Measurements from ENCODE around the gene LUC7L3. TPM values are rescaled to one million over a fixed set of nuclear protein-coding genes. Genes with fewer than 3 reads are reported as not detected.

LUC7L3 gene
- total and polyA plus RNA-seq, 2 experiments from 2014 or later: 69.3 to 501 TPM

DNA sequence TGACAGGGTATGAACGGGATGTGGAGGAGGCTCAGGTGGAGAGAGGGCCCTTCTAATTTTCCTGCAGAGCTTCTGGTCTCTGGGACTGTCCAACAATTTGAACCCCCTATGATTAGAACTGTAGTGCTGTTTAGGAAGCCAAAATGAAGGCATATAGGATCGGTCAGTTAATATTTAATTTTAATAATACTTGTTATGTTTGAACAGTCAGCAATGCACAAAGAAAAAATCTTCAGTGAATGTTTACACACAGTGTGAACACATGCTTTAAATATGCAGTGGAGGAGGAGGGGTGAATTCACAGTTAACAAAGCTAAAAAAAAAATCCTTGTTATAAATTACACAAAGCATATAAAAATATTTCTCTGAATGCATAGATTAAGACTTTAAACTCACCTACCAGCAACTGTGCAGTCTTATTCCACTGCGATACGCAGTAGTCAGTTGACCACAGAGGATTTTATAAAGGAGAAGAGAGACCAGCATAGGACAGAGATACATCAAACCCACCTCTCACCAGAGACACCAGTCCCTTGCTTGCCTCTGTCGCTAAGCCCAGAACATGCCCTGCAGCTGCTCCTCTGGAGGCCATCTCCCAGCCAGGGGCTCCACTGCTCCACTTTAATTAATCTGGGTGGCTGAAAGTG lies 26.2 kb upstream of the LUC7L3 start:
- H3K27ac Mint-ChIP-seq: no peak overlapping the region
- peaks cover 2% of the 10 kb centered on the region for H3K27me3 Mint-ChIP-seq (ENCODE audit: insufficient read depth, low read depth, poor library complexity)
- H3F3A ChIP-seq (replicated peaks; ENCODE audit: low read depth): peaks cover 21% of the 10 kb centered on the region; the same call in 1 of the 2 replicates
- no peaks in the 10 kb centered on the region for H3K9me3 Mint-ChIP-seq
- DNase-seq (ENCODE audit: low spot score) (no peak), ATAC-seq (no peak)
- no peak overlapping the region for H3K4me3 Mint-ChIP-seq
- H3K4me3 ChIP-seq: no peak overlapping the region
- peaks cover 20% of the 10 kb centered on the region for H3K4me1 Mint-ChIP-seq
- no peak overlapping the region for H2AFZ ChIP-seq
- H3K36me3 Mint-ChIP-seq (ENCODE audit: low read depth): peaks cover 47% of the 10 kb centered on the region
- no peak overlapping the region for H3K4me2 ChIP-seq
- no peaks in the 10 kb centered on the region; the same call in none of the 2 replicates for H3K4me1 ChIP-seq (ENCODE audit: insufficient read depth)
- H3K27me3 ChIP-seq (ENCODE audit: insufficient read depth): no peaks in the 10 kb centered on the region
- peaks cover 27% of the 10 kb centered on the region for H3K36me3 ChIP-seq (ENCODE audit: insufficient read depth)
- TF ChIP-seq STAT1 (IDR thresholded peaks at IDR 0.05; ENCODE audit: unreplicated experiment): no peak
- TF ChIP-seq REST (IDR thresholded peaks at IDR 0.05; ENCODE audit: unreplicated experiment): no peak
- no peak for TF ChIP-seq ZNF114 (CRISPR knock-in tag; IDR thresholded peaks at IDR 0.05)
- no peak for TF ChIP-seq JUNB (IDR thresholded peaks at IDR 0.05; ENCODE audit: unreplicated experiment)
- no peak for TF ChIP-seq CREB1 (CRISPR knock-in tag; IDR thresholded peaks at IDR 0.05; ENCODE audit: low read depth)
- TF ChIP-seq EZH2 (IDR thresholded peaks at IDR 0.05; ENCODE audit: low read depth, unreplicated experiment): no peak
- no peak for TF ChIP-seq EZH2phosphoT487 (IDR thresholded peaks at IDR 0.05; ENCODE audit: unreplicated experiment)
- TF ChIP-seq, protein P1, sequence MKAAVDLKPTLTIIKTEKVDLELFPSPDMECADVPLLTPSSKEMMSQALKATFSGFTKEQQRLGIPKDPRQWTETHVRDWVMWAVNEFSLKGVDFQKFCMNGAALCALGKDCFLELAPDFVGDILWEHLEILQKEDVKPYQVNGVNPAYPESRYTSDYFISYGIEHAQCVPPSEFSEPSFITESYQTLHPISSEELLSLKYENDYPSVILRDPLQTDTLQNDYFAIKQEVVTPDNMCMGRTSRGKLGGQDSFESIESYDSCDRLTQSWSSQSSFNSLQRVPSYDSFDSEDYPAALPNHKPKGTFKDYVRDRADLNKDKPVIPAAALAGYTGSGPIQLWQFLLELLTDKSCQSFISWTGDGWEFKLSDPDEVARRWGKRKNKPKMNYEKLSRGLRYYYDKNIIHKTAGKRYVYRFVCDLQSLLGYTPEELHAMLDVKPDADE (IDR thresholded peaks at IDR 0.05): no peak
- TF ChIP-seq ZNF331 (CRISPR knock-in tag; IDR thresholded peaks at IDR 0.05; ENCODE audit: low read depth): no peak
- H3K27ac ChIP-seq (ENCODE audit: low read depth): no peak overlapping the region
- H4K20me1 ChIP-seq (replicated peaks; ENCODE audit: insufficient read depth): peaks cover 3% of the 10 kb centered on the region; the same call in 1 of the 2 replicates
- no peaks in the 10 kb centered on the region for H3K79me2 ChIP-seq (replicated peaks; ENCODE audit: insufficient read depth)
- no peaks in the 10 kb centered on the region for H3K9me2 ChIP-seq (ENCODE audit: insufficient read depth)

- peaks cover 70% of the 10 kb centered on the region for H3K36me3 Mint-ChIP-seq (ENCODE audit: low read depth)
- no peak overlapping the region for H3K4me3 ChIP-seq
- peaks cover 7% of the 10 kb centered on the region for H3K79me2 ChIP-seq (replicated peaks; ENCODE audit: insufficient read depth)
- H3K4me2 ChIP-seq: no peak overlapping the region
- no peak overlapping the region for H3K27ac ChIP-seq (ENCODE audit: low read depth)
- ATAC-seq: no peak
- H3K27me3 ChIP-seq (ENCODE audit: insufficient read depth): no peaks in the 10 kb centered on the region
- no peak overlapping the region for H3K4me3 Mint-ChIP-seq
- H2AFZ ChIP-seq: no peak overlapping the region
- H3K27ac Mint-ChIP-seq: no peak overlapping the region
- H3K4me1 Mint-ChIP-seq: peaks cover under 1% of the 10 kb centered on the region; the same call in 1 of the 3 replicates
- no peaks in the 10 kb centered on the region for H3K9me3 Mint-ChIP-seq
- DNase-seq (ENCODE audit: low spot score): no peak
- peaks cover 45% of the 10 kb centered on the region for H3K36me3 ChIP-seq (ENCODE audit: insufficient read depth)
- peaks cover 15% of the 10 kb centered on the region for H4K20me1 ChIP-seq (replicated peaks; ENCODE audit: insufficient read depth)
- H3F3A ChIP-seq (replicated peaks; ENCODE audit: low read depth): peaks cover 12% of the 10 kb centered on the region; the same call in 1 of the 2 replicates
- no peaks in the 10 kb centered on the region for H3K27me3 Mint-ChIP-seq (ENCODE audit: insufficient read depth, low read depth, poor library complexity)
- no peaks in the 10 kb centered on the region for H3K9me2 ChIP-seq (ENCODE audit: insufficient read depth)
- no peaks in the 10 kb centered on the region for H3K4me1 ChIP-seq (ENCODE audit: insufficient read depth)
- TF ChIP-seq EZH2 (IDR thresholded peaks at IDR 0.05; ENCODE audit: low read depth, unreplicated experiment) (no peak), REST (IDR thresholded peaks at IDR 0.05; ENCODE audit: unreplicated experiment) (no peak), CTCF (conservative IDR thresholded peaks at IDR 0.05; ENCODE audit: low read depth in 2 of 2) (no peak), POLR2AphosphoS5 (IDR thresholded peaks at IDR 0.05; ENCODE audit: low read depth) (no peak), STAT1 (IDR thresholded peaks at IDR 0.05; ENCODE audit: unreplicated experiment) (no peak), JUNB (IDR thresholded peaks at IDR 0.05; ENCODE audit: unreplicated experiment) (no peak), CREB1 (CRISPR knock-in tag; IDR thresholded peaks at IDR 0.05; ENCODE audit: low read depth) (no peak)
- TF ChIP-seq, protein P1 (IDR thresholded peaks at IDR 0.05): no peak
These were observed 23.0 kb upstream of the LUC7L3 start for GRCh38 chr17:50696365-50696879.

Measured in GM23338 (cell line).